Karpas-422 (cell line): ENCODE data around the gene CEP85. TPM values are rescaled to one million over a fixed set of nuclear protein-coding genes. Genes with fewer than 3 reads are reported as not detected.

Experiments used
- DNase-seq: peaks from one replicate; pipeline ENCODE4 v3.0.0-alpha.2; 2015
- H2AFZ ChIP-seq: fragments of 200-600 bp; sonication (generic); 2 replicates; pipeline ENCODE4 v1.6.1; 2014; ENCODE audit warnings: antibody characterized with exemption, low read length, mixed read lengths
- H3K27ac ChIP-seq: fragments of 200-600 bp; sonication (generic); 2 replicates; pipeline ENCODE4 v1.5.1; 2014; ENCODE audit warnings: mild to moderate bottlenecking, low read length, moderate library complexity
- H3K27me3 ChIP-seq: fragments of 200-600 bp; sonication (generic); 2 replicates; pipeline ENCODE4 v1.6.1; 2014; ENCODE audit warnings: low read length, mixed read lengths
- H3K36me3 ChIP-seq: fragments of 200-600 bp; sonication (generic); 2 replicates; pipeline ENCODE4 v1.6.1; 2014; ENCODE audit warnings: low read length, mixed read lengths; ENCODE audit not compliant: insufficient read depth
- H3K4me1 ChIP-seq: fragments of 200-600 bp; sonication (generic); 2 replicates; pipeline ENCODE4 v1.6.1; 2014; ENCODE audit warnings: mild to moderate bottlenecking, low read length, mixed read lengths
- H3K4me2 ChIP-seq: fragments of 200-600 bp; sonication (generic); 2 replicates; pipeline ENCODE4 v1.6.1; 2014; ENCODE audit warnings: low read length, low read depth, mild to moderate bottlenecking; ENCODE audit not compliant: poor library complexity, severe bottlenecking
- H3K4me3 ChIP-seq: fragments of 200-600 bp; sonication (generic); 2 replicates; pipeline ENCODE4 v1.5.1; 2014; ENCODE audit warnings: mild to moderate bottlenecking, antibody characterized with exemption, low read length, mixed read lengths
- H3K79me2 ChIP-seq: fragments of 200-600 bp; sonication (generic); 2 replicates; pipeline ENCODE4 v1.6.1; 2014; ENCODE audit warnings: mild to moderate bottlenecking, low read length, mixed read lengths
- H3K9ac ChIP-seq: fragments of 200-600 bp; sonication (generic); 2 replicates; pipeline ENCODE4 v1.6.0; 2014; ENCODE audit warnings: low read length
- H3K9me2 ChIP-seq: fragments of 200-600 bp; sonication (generic), shearing (Covaris generic); replicated peaks from 2 replicates; pipeline ENCODE4 v1.6.0; 2014; ENCODE audit warnings: mild to moderate bottlenecking, low read length, moderate library complexity; ENCODE audit not compliant: insufficient read depth
- H3K9me3 ChIP-seq: fragments of 300-700, 200-600 bp; sonication (generic); 2 replicates; pipeline ENCODE4 v1.6.1; 2014; ENCODE audit warnings: low read length, mixed read lengths
- H4K20me1 ChIP-seq: fragments of 200-600 bp; sonication (generic); 2 replicates; pipeline ENCODE4 v1.6.1; 2014; ENCODE audit warnings: mild to moderate bottlenecking, antibody characterized with exemption, low read length, low read depth; ENCODE audit not compliant: insufficient read depth
- total RNA-seq: library from RNA; depleted of rRNA; stranded (reverse); fragments of >200 nt; shearing (Covaris generic); gene quantifications from 2 replicates; pipeline ENCODE4 v1.2.3, GENCODE V29; 2014; ENCODE audit warnings: low replicate concordance; rRNA removed

Gene CEP85
- total RNA-seq, 1 experiment from 2014 or later = 23.8 TPM

GRCh38 chr1:26323382-26323781, 89.4 kb downstream of the CEP85 start:
- H3K9ac ChIP-seq = no peak overlapping the region
- no peak overlapping the region for H3K27ac ChIP-seq
- H3K36me3 ChIP-seq = peaks cover 7% of the 10 kb centered on the region; the same call in 1 of the 2 replicates
- H3K9me3 ChIP-seq = no peaks in the 10 kb centered on the region
- no peak for DNase-seq
- H3K27me3 ChIP-seq = no peaks in the 10 kb centered on the region
- peaks cover 4% of the 10 kb centered on the region for H3K79me2 ChIP-seq
- H2AFZ ChIP-seq = no peak overlapping the region
- H3K9me2 ChIP-seq = no peaks in the 10 kb centered on the region
- H4K20me1 ChIP-seq = no peaks in the 10 kb centered on the region
- H3K4me3 ChIP-seq = no peak overlapping the region
- no peak overlapping the region for H3K4me2 ChIP-seq
- peaks cover 34% of the 10 kb centered on the region for H3K4me1 ChIP-seq

GRCh38 chr1:26324550-26324949, 90.5 kb downstream of the CEP85 start:
- H3K4me2 ChIP-seq = no peak overlapping the region
- no peaks in the 10 kb centered on the region for H3K79me2 ChIP-seq
- H3K27ac ChIP-seq = no peak overlapping the region
- H3K36me3 ChIP-seq = peaks cover 7% of the 10 kb centered on the region; the same call in 1 of the 2 replicates
- DNase-seq = no peak
- no peaks in the 10 kb centered on the region for H3K27me3 ChIP-seq
- no peak overlapping the region for H3K9ac ChIP-seq
- no peaks in the 10 kb centered on the region for H4K20me1 ChIP-seq
- H3K4me1 ChIP-seq = peaks cover 22% of the 10 kb centered on the region
- H3K9me3 ChIP-seq = no peaks in the 10 kb centered on the region
- H2AFZ ChIP-seq = no peak overlapping the region
- no peak overlapping the region for H3K4me3 ChIP-seq
- no peaks in the 10 kb centered on the region for H3K9me2 ChIP-seq

- no peaks in the 10 kb centered on the region for H3K27me3 ChIP-seq
- H3K27ac ChIP-seq = no peak overlapping the region
- H3K9ac ChIP-seq = no peak overlapping the region
- H3K4me3 ChIP-seq = no peak overlapping the region
- H3K4me1 ChIP-seq = no peaks in the 10 kb centered on the region
- peak; percentile 79 for DNase-seq
- no peaks in the 10 kb centered on the region for H4K20me1 ChIP-seq
- no peak overlapping the region for H2AFZ ChIP-seq
- no peaks in the 10 kb centered on the region; the same call in 1 of the 2 replicates for H3K36me3 ChIP-seq
- H3K79me2 ChIP-seq = no peaks in the 10 kb centered on the region
- no peak overlapping the region for H3K4me2 ChIP-seq
- H3K9me3 ChIP-seq = no peaks in the 10 kb centered on the region
- H3K9me2 ChIP-seq = no peaks in the 10 kb centered on the region
Measured at GRCh38 chr1:26327956-26328362, 94.0 kb downstream of the CEP85 start.

Other genes with a start within 250 kb of the CEP85 start
- 1.6 and 3.6 TPM in 2 replicates for gene PAFAH2, start 236.1 kb upstream of the CEP85 start, total RNA-seq
- not detected in 2 replicates for gene EXTL1, start 212.4 kb upstream of the CEP85 start, total RNA-seq
- not detected in 2 replicates for gene SLC30A2, start 188.1 kb upstream of the CEP85 start, total RNA-seq
- gene TRIM63, start 166.6 kb upstream of the CEP85 start, total RNA-seq = not detected in 2 replicates
- 7.0 and 11.0 TPM in 2 replicates for gene PDIK1L, start 122.4 kb upstream of the CEP85 start, total RNA-seq
- gene FAM110D, start 75.1 kb upstream of the CEP85 start, total RNA-seq = not detected in 2 replicates
- gene C1orf232, start 65.2 kb upstream of the CEP85 start, total RNA-seq = not detected in 2 replicates
- 58.5 and 133 TPM in 2 replicates for gene ZNF593, start 64.3 kb upstream of the CEP85 start, total RNA-seq
- gene ZNF593OS, start 62.4 kb upstream of the CEP85 start, total RNA-seq = 0.18 TPM in 1 of 2 replicates, not detected in the other
- 0.29 and 1.5 TPM in 2 replicates for gene CNKSR1, start 56.7 kb upstream of the CEP85 start, total RNA-seq
- gene CATSPER4, start 43.6 kb upstream of the CEP85 start, total RNA-seq = not detected in 2 replicates
- 108 and 143 TPM in 2 replicates for gene SH3BGRL3, start 45.9 kb downstream of the CEP85 start, total RNA-seq
- gene UBXN11, start 72.4 kb downstream of the CEP85 start, total RNA-seq = 20.7 and 56.0 TPM in 2 replicates
- 614 and 735 TPM in 2 replicates for gene CD52, start 83.8 kb downstream of the CEP85 start, total RNA-seq
- 1.3 TPM in 1 of 2 replicates, not detected in the other for gene CRYBG2, start 119.9 kb downstream of the CEP85 start, total RNA-seq
- gene ZNF683, start 138.6 kb downstream of the CEP85 start, total RNA-seq = not detected in 2 replicates
- 0.04 TPM in 1 of 2 replicates, not detected in the other for gene LIN28A, start 176.6 kb downstream of the CEP85 start, total RNA-seq
- gene DHDDS, start 198.1 kb downstream of the CEP85 start, total RNA-seq = 17.0 and 31.1 TPM in 2 replicates
- 407 and 515 TPM in 2 replicates for gene HMGN2, start 238.2 kb downstream of the CEP85 start, total RNA-seq